Astrocyte of the spinal cord (primary cell): Measurements from ENCODE around the gene ENTPD8.

Source experiments
- DNase-seq: peaks from one replicate; pipeline ENCODE4 v3.0.0; 2011; ENCODE audit warnings: low read depth, low spot score
- H3K4me3 ChIP-seq: 2 replicates; pipeline ENCODE4 v1.5.1; 2011; ENCODE audit warnings: low read depth, mild to moderate bottlenecking, low read length, moderate library complexity
- CTCF ChIP-seq: IDR thresholded peaks from 2 replicates; pipeline ENCODE4 v1.5.1; 2012; ENCODE audit warnings: low read depth, mild to moderate bottlenecking, low read length, inconsistent platforms
- in situ Hi-C: cut with HindIII; loops from 2 replicates; pipeline ENCODE4 v1.10.0; 2017; ENCODE audit warnings: low sequenced_read_pairs

The ENTPD8 gene

GRCh38 chr9:137436761-137437600, 4.2 kb downstream of the ENTPD8 start:
- H3K4me3 ChIP-seq = no peak overlapping the region
- in situ Hi-C loops = no loop called here
- DNase-seq = no peak
- no peak for TF ChIP-seq CTCF

GRCh38 chr9:137435980-137436760, 5.0 kb downstream of the ENTPD8 start:
- in situ Hi-C loops = no loop called here
- peak; percentile 85 for DNase-seq
- TF ChIP-seq CTCF = no peak
- no peak overlapping the region for H3K4me3 ChIP-seq

GRCh38 chr9:137435381-137435891, 5.7 kb downstream of the ENTPD8 start:
- in situ Hi-C loops = no loop called here
- H3K4me3 ChIP-seq = no peak overlapping the region
- no peak for DNase-seq
- TF ChIP-seq CTCF = no peak

GRCh38 chr9:137434498-137435380, 6.4 kb downstream of the ENTPD8 start:
- no peak for DNase-seq
- no peak overlapping the region for H3K4me3 ChIP-seq
- TF ChIP-seq CTCF = no peak
- in situ Hi-C loops = no loop called here

GRCh38 chr9:137433916-137434431, 7.2 kb downstream of the ENTPD8 start:
- no peak for TF ChIP-seq CTCF
- in situ Hi-C loops = no loop called here
- no peak overlapping the region for H3K4me3 ChIP-seq
- no peak for DNase-seq
